Breast epithelium (tissue), 4 donors: ENCODE data around the gene QSOX1. TPM values are rescaled to one million over a fixed set of nuclear protein-coding genes. Genes with fewer than 3 reads are reported as not detected.
A peak's percentile ranks its signal among the peaks of the same experiment; 100 is the strongest.

ENCODE experiments used
- DNase-seq, 2 donors: peaks; one replicate each; pipeline ENCODE4 v3.0.0-alpha.2; 2019; ENCODE audit warnings: low spot score in 2 of 2
- H3K27ac ChIP-seq, 2 donors: fragments of 200-600 bp; sonication (generic) in 1 of 2; one replicate each; pipeline ENCODE4 v1.5.1; 2016 to 2019; ENCODE audit warnings: mild to moderate bottlenecking in 1 of 2
- H3K27me3 ChIP-seq, 2 donors: fragments of 200-600 bp; sonication (generic) in 1 of 2; one replicate each; pipeline versions ENCODE4 v1.5.1 to v1.6.0; 2017 to 2019; ENCODE audit warnings: control low read depth in 1 of 2, mild to moderate bottlenecking in 1 of 2
- H3K36me3 ChIP-seq: fragments of 200-600 bp; one replicate; pipeline ENCODE4 v1.5.1; 2019
- H3K4me1 ChIP-seq, 2 donors: fragments of 200-600 bp; sonication (generic); one replicate each; pipeline ENCODE4 v1.5.1; 2016 to 2019; ENCODE audit warnings: control low read depth in 1 of 2
- H3K4me3 ChIP-seq, 3 donors: fragments of 200-600 bp; sonication (generic); 1 replicate in 2 of 3; 2 replicates in 1 of 3; pipeline ENCODE4 v1.5.1; 2016 to 2019; ENCODE audit warnings: mild to moderate bottlenecking in 3 of 3, moderate library complexity in 2 of 3
- H3K9me3 ChIP-seq, 2 donors: fragments of 200-600 bp; sonication (generic) in 1 of 2; one replicate each; pipeline ENCODE4 v1.5.1; 2016 to 2019; ENCODE audit warnings: control low read depth in 1 of 2
- CTCF ChIP-seq, 3 donors: fragments of 450-650 bp; IDR thresholded peaks; one replicate each; pipeline ENCODE4 v1.5.1; 2016 to 2017; ENCODE audit warnings: antibody characterized with exemption in 3 of 3, mild to moderate bottlenecking in 3 of 3, moderate library complexity in 3 of 3
- POLR2A ChIP-seq: fragments of 450-650 bp; IDR thresholded peaks from one replicate; pipeline ENCODE4 v1.6.1; 2016; ENCODE audit warnings: antibody characterized with exemption, mild to moderate bottlenecking, moderate library complexity
- POLR2AphosphoS5 ChIP-seq, 3 donors: sonication (generic); formaldehyde crosslinking; IDR thresholded peaks; one replicate each; pipeline ENCODE4 v1.6.1; 2017; ENCODE audit warnings: antibody characterized with exemption in 3 of 3
- intact Hi-C: fragments of 100-400 bp; cut with DNase I; formaldehyde crosslinking; loops from one replicate; pipeline ENCODE4 v1.15.1; 2023; ENCODE audit warnings: low total_unique reads
- total RNA-seq, 3 donors: library from RNA; depleted of rRNA; stranded (reverse); fragments of >200 nt; gene quantifications; one replicate each; pipeline ENCODE4 v1.1.0, GENCODE V29; 2016

QSOX1 gene
- total RNA-seq, 3 donors from 2014 or later, result 43.3 to 85.5 (median 67.5) TPM

- H3K9me3 ChIP-seq, result no peaks in the 10 kb centered on the region
- H3K36me3 ChIP-seq, result no peaks in the 10 kb centered on the region
- no peaks in the 10 kb centered on the region for H3K27me3 ChIP-seq
- TF ChIP-seq POLR2A (no peak), POLR2AphosphoS5 (IDR thresholded peaks at IDR 0.05) (peak in 1 of 3 donors; percentile 6), CTCF (IDR thresholded peaks at IDR 0.05) (no peak)
- peak overlapping the region; percentile 87 to 89 for H3K27ac ChIP-seq
- intact Hi-C loops, result no loop called here
- DNase-seq, result no peak
- H3K4me1 ChIP-seq, result peaks cover 0 to 12% of the 10 kb centered on the region in 2 donors
- H3K4me3 ChIP-seq, result peak overlapping the region; percentile 85 to 97 (median 89)
Observed at GRCh38 chr1:180154003-180154324, 705 bp upstream of the QSOX1 start.

- H3K9me3 ChIP-seq, result no peaks in the 10 kb centered on the region
- H3K4me1 ChIP-seq, result peaks cover 0 to 12% of the 10 kb centered on the region in 2 donors
- H3K4me3 ChIP-seq, result peak overlapping the region; percentile 85 to 97 (median 89)
- no peaks in the 10 kb centered on the region for H3K27me3 ChIP-seq
- no peak for TF ChIP-seq CTCF (IDR thresholded peaks at IDR 0.05)
- TF ChIP-seq POLR2AphosphoS5 (IDR thresholded peaks at IDR 0.05), result no peak
- TF ChIP-seq POLR2A, result no peak
- H3K27ac ChIP-seq, result peak overlapping the region; percentile 87 to 89
- DNase-seq, result no peak
- intact Hi-C loops, result no loop called here
- H3K36me3 ChIP-seq, result no peaks in the 10 kb centered on the region
Observed at GRCh38 chr1:180155182-180155682, 563 bp downstream of the QSOX1 start.

GRCh38 chr1:180156201-180156600 is 1.5 kb downstream of the QSOX1 start:
- intact Hi-C loops, result no loop called here
- Histone ChIP-seq H3K36me3 (no peaks in the 10 kb centered on the region), H3K27me3 (no peaks in the 10 kb centered on the region), H3K27ac (peak overlapping the region in 1 of 2 donors; percentile 41), H3K4me1 (peaks cover 0 to 12% of the 10 kb centered on the region in 2 donors), H3K9me3 (no peaks in the 10 kb centered on the region), H3K4me3 (peak overlapping the region in 2 of 3 donors; percentile 89 to 97)
- DNase-seq, result no peak
- TF ChIP-seq CTCF (IDR thresholded peaks at IDR 0.05) (no peak), POLR2AphosphoS5 (IDR thresholded peaks at IDR 0.05) (no peak), POLR2A (no peak)

- no peaks in the 10 kb centered on the region for H3K27me3 ChIP-seq
- no peak for DNase-seq
- intact Hi-C loops, result no loop called here
- H3K4me1 ChIP-seq, result peaks cover 0 to 12% of the 10 kb centered on the region in 2 donors
- no peak for TF ChIP-seq POLR2AphosphoS5 (IDR thresholded peaks at IDR 0.05)
- no peaks in the 10 kb centered on the region for H3K9me3 ChIP-seq
- peak overlapping the region in 1 of 3 donors; percentile 89 for H3K4me3 ChIP-seq
- H3K27ac ChIP-seq, result peak overlapping the region in 1 of 2 donors; percentile 41
- no peaks in the 10 kb centered on the region for H3K36me3 ChIP-seq
Observed at GRCh38 chr1:180156631-180157091, 2.0 kb downstream of the QSOX1 start.

GRCh38 chr1:180157108-180157507 is 2.4 kb downstream of the QSOX1 start:
- no peaks in the 10 kb centered on the region for H3K9me3 ChIP-seq
- intact Hi-C loops, result no loop called here
- H3K36me3 ChIP-seq, result no peaks in the 10 kb centered on the region
- TF ChIP-seq POLR2AphosphoS5 (IDR thresholded peaks at IDR 0.05), result no peak
- TF ChIP-seq POLR2A, result no peak
- no peak for TF ChIP-seq CTCF (IDR thresholded peaks at IDR 0.05)
- H3K27ac ChIP-seq, result peak overlapping the region; percentile 41 to 56
- H3K27me3 ChIP-seq, result no peaks in the 10 kb centered on the region
- no peak for DNase-seq
- peaks cover 0 to 12% of the 10 kb centered on the region in 2 donors for H3K4me1 ChIP-seq
- H3K4me3 ChIP-seq, result no peak overlapping the region
